Trophoblast cell (in vitro differentiated cells and primary cell): ENCODE results near the gene ANAPC2.

ENCODE experiments used
- DNase-seq, 2 donors: peaks; one replicate each; pipeline ENCODE4 v3.0.0-alpha.2; 2016
- H2AFZ ChIP-seq: 2 replicates; pipeline ENCODE4 v1.6.1; 2013; ENCODE audit warnings: low read length, moderate library complexity, mild to moderate bottlenecking; ENCODE audit not compliant: insufficient read depth, poor library complexity
- H2AK5ac ChIP-seq: 2 replicates; pipeline ENCODE4 v1.6.1; 2013; ENCODE audit warnings: mild to moderate bottlenecking, low read length
- H2BK120ac ChIP-seq: 2 replicates; pipeline ENCODE4 v1.6.1; 2013; ENCODE audit warnings: low read length, mild to moderate bottlenecking, moderate library complexity; ENCODE audit not compliant: insufficient read depth, poor library complexity
- H2BK12ac ChIP-seq: 2 replicates; pipeline ENCODE4 v1.6.1; 2013; ENCODE audit warnings: mild to moderate bottlenecking, low read length, moderate library complexity
- H2BK5ac ChIP-seq: 2 replicates; pipeline ENCODE4 v1.6.1; 2013; ENCODE audit warnings: low read length, low read depth, moderate library complexity, mild to moderate bottlenecking; ENCODE audit not compliant: poor library complexity
- H3K14ac ChIP-seq: 2 replicates; pipeline ENCODE4 v1.6.1; 2013; ENCODE audit warnings: mild to moderate bottlenecking, low read length
- H3K18ac ChIP-seq: 2 replicates; pipeline ENCODE4 v1.6.1; 2013; ENCODE audit warnings: mild to moderate bottlenecking, low read length
- H3K23ac ChIP-seq: 2 replicates; pipeline ENCODE4 v1.6.1; 2013; ENCODE audit warnings: low read length
- H3K27ac ChIP-seq: 2 replicates; pipeline ENCODE4 v1.5.1; 2013; ENCODE audit warnings: low read depth, mild to moderate bottlenecking, inconsistent platforms, low read length, moderate library complexity
- H3K27me3 ChIP-seq: 2 replicates; pipeline ENCODE4 v1.6.1; 2013; ENCODE audit warnings: inconsistent platforms, mild to moderate bottlenecking, low read length, moderate library complexity; ENCODE audit not compliant: insufficient read depth
- H3K36me3 ChIP-seq, 2 experiments: 1 replicate in 1 of 2; 2 replicates in 1 of 2; pipeline ENCODE4 v1.6.1; 2013; ENCODE audit warnings: low read length in 2 of 2, mild to moderate bottlenecking in 2 of 2, moderate library complexity in 1 of 2; ENCODE audit not compliant: insufficient read depth in 2 of 2, control insufficient read depth in 1 of 2
- H3K4ac ChIP-seq: 2 replicates; pipeline ENCODE4 v1.6.1; 2013; ENCODE audit warnings: low read depth, mild to moderate bottlenecking, low read length, moderate library complexity
- H3K4me1 ChIP-seq, 2 experiments: 1 replicate in 1 of 2; 2 replicates in 1 of 2; pipeline ENCODE4 v1.6.1; 2013; ENCODE audit warnings: low read length in 2 of 2, mild to moderate bottlenecking in 2 of 2, moderate library complexity in 1 of 2; ENCODE audit not compliant: insufficient read depth in 2 of 2, control insufficient read depth in 1 of 2
- H3K4me2 ChIP-seq: 2 replicates; pipeline ENCODE4 v1.6.1; 2013; ENCODE audit warnings: inconsistent platforms, mild to moderate bottlenecking, low read length, moderate library complexity
- H3K4me3 ChIP-seq: 2 replicates; pipeline ENCODE4 v1.5.1; 2013; ENCODE audit warnings: mild to moderate bottlenecking, low read depth, low read length, inconsistent platforms
- H3K79me1 ChIP-seq: one replicate; pipeline ENCODE4 v1.6.1; 2013; ENCODE audit warnings: low read length
- H3K79me2 ChIP-seq: 2 replicates; pipeline ENCODE4 v1.6.1; 2013; ENCODE audit warnings: low read length, mild to moderate bottlenecking; ENCODE audit not compliant: control insufficient read depth, insufficient read depth, poor library complexity
- H3K9ac ChIP-seq: 2 replicates; pipeline ENCODE4 v1.6.1; 2013; ENCODE audit warnings: mild to moderate bottlenecking, low read length
- H3K9me3 ChIP-seq: 2 replicates; pipeline ENCODE4 v1.6.1; 2013; ENCODE audit warnings: low read depth, mild to moderate bottlenecking, control low read depth, inconsistent platforms, low read length; ENCODE audit not compliant: insufficient read depth
- H4K12ac ChIP-seq: 2 replicates; pipeline ENCODE4 v1.6.1; 2013; ENCODE audit warnings: low read depth, mild to moderate bottlenecking, low read length, moderate library complexity
- H4K8ac ChIP-seq: 2 replicates; pipeline ENCODE4 v1.6.1; 2013; ENCODE audit warnings: low read depth, mild to moderate bottlenecking, low read length, moderate library complexity
- H4K91ac ChIP-seq: one replicate; pipeline ENCODE4 v1.6.1; 2013; ENCODE audit warnings: low read depth, mild to moderate bottlenecking, low read length, moderate library complexity
- WGBS: extraction: QIAGEN DNeasy Blood & Tissue Kit; methylation state at CpG from one replicate; pipeline ENCODE4 v1.1.7; 2013; ENCODE audit warnings: missing lambda C conversion rate; ENCODE audit not compliant: insufficient read length, insufficient coverage; ENCODE audit errors: extremely low coverage; 5-methylcytosine and 5-hydroxymethylcytosine counted together

Gene ANAPC2

GRCh38 chr9:137200311-137201204 lies 12.2 kb upstream of the ANAPC2 start, which contains the start of gene TPRN:
TSS of gene TPRN (minus strand) at chr9:137200741. CDS start at chr9:137200711, 30 bp downstream.
- Histone ChIP-seq H3K27me3 (no peaks in the 10 kb centered on the region), H3K27ac (peak within 1 kb of the TSS; percentile 39), H3K79me2 (peaks cover 9% of the 10 kb centered on the region), H2BK12ac (no peak within 1 kb of the TSS), H2BK5ac (peak within 1 kb of the TSS; percentile 73), H3K9ac (peak within 1 kb of the TSS; percentile 91), H3K23ac (no peak within 1 kb of the TSS), H3K9me3 (no peaks in the 10 kb centered on the region), H2AK5ac (peak within 1 kb of the TSS; percentile 96), H2BK120ac (peak within 1 kb of the TSS; percentile 70), H3K4me2 (peak within 1 kb of the TSS; percentile 93), H3K4ac (peak within 1 kb of the TSS; percentile 85), H3K4me3 (peak within 1 kb of the TSS; percentile 85), H3K14ac (peak within 1 kb of the TSS; percentile 97), H3K18ac (peak within 1 kb of the TSS; percentile 98), H3K79me1 (peaks cover 3% of the 10 kb centered on the region), H4K12ac (peak within 1 kb of the TSS; percentile 91), H4K91ac (peak within 1 kb of the TSS; percentile 89), H3K4me1 (peaks cover 17 to 37% of the 10 kb centered on the region in 2 experiments), H3K36me3 (peaks cover 0 to 2% of the 10 kb centered on the region in 2 experiments), H2AFZ (peak within 1 kb of the TSS; percentile 89), H4K8ac (peak within 1 kb of the TSS; percentile 98)
- no CpG with 5 or more reads among the region's 118 CpGs for WGBS
- peak; percentile 98 to 99 for DNase-seq

- H2AFZ ChIP-seq: no peak overlapping the region
- no peak overlapping the region for H3K4ac ChIP-seq
- no peak overlapping the region for H4K12ac ChIP-seq
- H4K91ac ChIP-seq: no peak overlapping the region
- no peak overlapping the region for H2BK5ac ChIP-seq
- no peak overlapping the region for H2AK5ac ChIP-seq
- H3K79me1 ChIP-seq: peaks cover 3% of the 10 kb centered on the region
- no peak overlapping the region for H3K14ac ChIP-seq
- peak overlapping the region; percentile 29 for H3K18ac ChIP-seq
- no peak overlapping the region for H3K27ac ChIP-seq
- H3K4me1 ChIP-seq: peaks cover 12 to 33% of the 10 kb centered on the region in 2 experiments
- no peak for DNase-seq
- H3K79me2 ChIP-seq: peaks cover 3% of the 10 kb centered on the region
- H3K9ac ChIP-seq: no peak overlapping the region
- H3K4me2 ChIP-seq: peak overlapping the region; percentile 71
- H2BK120ac ChIP-seq: no peak overlapping the region
- no peaks in the 10 kb centered on the region for H3K9me3 ChIP-seq
- no peak overlapping the region for H4K8ac ChIP-seq
- H3K23ac ChIP-seq: no peak overlapping the region
- WGBS: no CpG with 5 or more reads among the region's 51 CpGs
- peaks cover 0 to 2% of the 10 kb centered on the region in 2 experiments for H3K36me3 ChIP-seq
- no peak overlapping the region for H2BK12ac ChIP-seq
- peak overlapping the region; percentile 47 for H3K4me3 ChIP-seq
- no peaks in the 10 kb centered on the region for H3K27me3 ChIP-seq
Observed at GRCh38 chr9:137199411-137200121, 11.2 kb upstream of the ANAPC2 start.

- H3K4me3 ChIP-seq: no peak overlapping the region
- H4K91ac ChIP-seq: no peak overlapping the region
- no peak overlapping the region for H2BK120ac ChIP-seq
- no peak overlapping the region for H2BK12ac ChIP-seq
- no peak overlapping the region for H2AK5ac ChIP-seq
- H3K27me3 ChIP-seq: no peaks in the 10 kb centered on the region
- H3K14ac ChIP-seq: no peak overlapping the region
- no peak overlapping the region for H2BK5ac ChIP-seq
- H3K4ac ChIP-seq: no peak overlapping the region
- H4K12ac ChIP-seq: no peak overlapping the region
- no peak overlapping the region for H2AFZ ChIP-seq
- no peak overlapping the region for H3K27ac ChIP-seq
- no peak overlapping the region for H4K8ac ChIP-seq
- whole genome bisulfite sequencing: no CpG with 5 or more reads among the region's 11 CpGs
- peaks cover 0 to 2% of the 10 kb centered on the region in 2 experiments for H3K36me3 ChIP-seq
- H3K4me1 ChIP-seq: peaks cover 12 to 27% of the 10 kb centered on the region in 2 experiments
- H3K9ac ChIP-seq: no peak overlapping the region
- peaks cover 3% of the 10 kb centered on the region for H3K79me2 ChIP-seq
- no peak for DNase-seq
- H3K9me3 ChIP-seq: no peaks in the 10 kb centered on the region
- no peak overlapping the region for H3K4me2 ChIP-seq
- H3K23ac ChIP-seq: no peak overlapping the region
- H3K79me1 ChIP-seq: peaks cover 3% of the 10 kb centered on the region
- no peak overlapping the region for H3K18ac ChIP-seq
Observed at GRCh38 chr9:137198902-137199283, 10.5 kb upstream of the ANAPC2 start.

- Histone ChIP-seq H3K18ac (peak overlapping the region; percentile 4), H3K9ac (no peak overlapping the region), H4K12ac (no peak overlapping the region), H2BK5ac (no peak overlapping the region), H2AFZ (no peak overlapping the region), H3K27me3 (no peaks in the 10 kb centered on the region), H3K23ac (no peak overlapping the region), H3K4me2 (peak overlapping the region; percentile 31), H4K8ac (no peak overlapping the region), H3K79me2 (peaks cover 3% of the 10 kb centered on the region), H3K14ac (no peak overlapping the region), H3K27ac (no peak overlapping the region), H2BK120ac (no peak overlapping the region), H2AK5ac (no peak overlapping the region), H4K91ac (no peak overlapping the region), H3K36me3 (peaks cover 0 to 2% of the 10 kb centered on the region in 2 experiments), H3K9me3 (no peaks in the 10 kb centered on the region), H3K4me1 (peaks cover 12 to 27% of the 10 kb centered on the region in 2 experiments), H3K79me1 (peaks cover 3% of the 10 kb centered on the region), H3K4ac (no peak overlapping the region), H2BK12ac (no peak overlapping the region), H3K4me3 (no peak overlapping the region)
- WGBS: no CpG with 5 or more reads among the region's 19 CpGs
- DNase-seq: peak; percentile 81 to 94
Observed at GRCh38 chr9:137198051-137198901, 9.9 kb upstream of the ANAPC2 start.
